ENCODE measurements around the gene SLIT3.

The SLIT3 gene

DNA sequence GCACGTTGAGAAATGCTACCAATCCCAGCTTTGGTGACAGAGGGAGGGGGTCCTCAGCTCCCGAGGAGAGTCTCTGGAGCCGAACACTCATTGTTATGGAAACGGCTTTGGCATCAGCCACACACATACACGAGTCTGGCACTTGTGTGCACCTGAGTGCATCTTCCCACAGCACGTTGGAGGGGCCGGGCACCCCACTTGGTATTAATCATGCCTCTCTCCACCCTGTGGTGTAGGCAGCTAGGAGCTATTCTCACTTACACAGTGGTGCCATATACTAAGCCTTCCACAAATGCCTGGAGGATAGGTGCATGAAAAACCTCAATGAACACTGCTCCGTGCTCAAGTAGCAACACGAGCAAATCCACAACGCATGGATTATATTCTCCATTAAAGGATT, 587.9 kb downstream of the SLIT3 start:
- H3K9me3 ChIP-seq (ENCODE audit: control insufficient read depth, insufficient read depth, low read depth, low read length) = no peaks in the 10 kb centered on the region
- no peak overlapping the region for H3K27ac ChIP-seq (ENCODE audit: low read depth, low read length)
- no peak overlapping the region for H3K4me3 ChIP-seq (ENCODE audit: low read depth, low read length)
- no peak overlapping the region for H3K9ac ChIP-seq (ENCODE audit: low read length)
- peaks cover 21% of the 10 kb centered on the region for H3K4me1 ChIP-seq (ENCODE audit: control insufficient read depth, insufficient read depth, low read length)
- H3K36me3 ChIP-seq (ENCODE audit: control insufficient read depth, insufficient read depth, low read length) = no peaks in the 10 kb centered on the region
- no peaks in the 10 kb centered on the region for H3K27me3 ChIP-seq (ENCODE audit: control insufficient read depth, insufficient read depth, low read length)

- Histone ChIP-seq H3K4me3 (ENCODE audit: low read depth, low read length) (no peak overlapping the region), H3K9ac (ENCODE audit: low read length) (no peak overlapping the region), H3K27ac (ENCODE audit: low read depth, low read length) (no peak overlapping the region), H3K4me1 (ENCODE audit: control insufficient read depth, insufficient read depth, low read length) (peaks cover 21% of the 10 kb centered on the region), H3K9me3 (ENCODE audit: control insufficient read depth, insufficient read depth, low read depth, low read length) (no peaks in the 10 kb centered on the region), H3K27me3 (ENCODE audit: control insufficient read depth, insufficient read depth, low read length) (no peaks in the 10 kb centered on the region), H3K36me3 (ENCODE audit: control insufficient read depth, insufficient read depth, low read length) (no peaks in the 10 kb centered on the region)
Observed at GRCh38 chr5:168712280-168712924, 588.5 kb downstream of the SLIT3 start.

- H3K9me3 ChIP-seq (ENCODE audit: control insufficient read depth, insufficient read depth, low read depth, low read length) = no peaks in the 10 kb centered on the region
Observed at GRCh38 chr5:168710706-168711105, 590.2 kb downstream of the SLIT3 start.

DNA sequence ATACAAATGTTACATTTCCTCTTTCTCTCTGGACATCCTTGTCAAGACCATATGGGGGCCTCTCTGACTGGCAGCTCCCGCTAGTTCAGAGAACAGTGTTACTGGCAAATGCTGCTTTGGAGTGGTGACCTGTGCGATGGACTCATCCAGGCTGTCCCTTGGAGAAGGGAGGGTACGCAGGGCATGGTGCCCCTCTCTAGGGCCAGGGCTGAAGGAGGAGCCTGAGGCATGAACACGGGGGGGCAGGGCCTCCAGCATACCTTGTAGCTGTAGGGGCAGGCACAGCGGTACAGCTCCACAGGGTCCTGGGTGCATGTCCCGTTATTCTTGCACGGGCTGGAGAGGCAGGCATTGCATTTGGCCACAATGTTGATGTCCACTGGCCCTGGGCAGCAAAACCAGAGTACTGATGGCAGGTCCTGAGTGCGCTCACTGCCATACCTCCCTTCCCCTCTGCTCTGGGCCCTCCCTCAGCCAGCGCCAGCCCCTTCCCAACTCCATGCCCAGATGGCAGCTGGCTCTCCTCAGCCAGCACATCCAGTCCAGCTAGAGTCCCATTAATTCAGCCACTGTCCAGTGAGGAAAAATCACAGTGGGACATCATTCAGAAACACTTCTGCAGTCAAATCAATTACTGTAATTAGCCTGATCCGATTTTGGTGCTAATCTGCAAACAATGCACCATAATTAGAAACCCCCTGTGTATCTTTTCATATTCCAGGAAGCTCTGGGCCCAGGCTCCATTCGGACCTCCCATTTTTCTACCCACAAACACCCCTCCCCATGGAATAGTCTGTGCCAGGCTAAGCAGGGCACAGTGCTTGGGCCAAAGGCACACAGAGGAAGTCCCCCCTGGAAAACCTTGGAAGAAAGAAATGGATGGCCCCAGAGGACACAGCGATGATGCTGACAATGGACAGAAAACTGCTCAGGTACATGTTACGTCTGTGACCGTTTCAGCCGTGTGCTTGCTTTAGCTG, 592.9 kb downstream of the SLIT3 start:
- H3K36me3 ChIP-seq (ENCODE audit: control insufficient read depth, insufficient read depth, low read length) = no peaks in the 10 kb centered on the region
- no peaks in the 10 kb centered on the region for H3K27me3 ChIP-seq (ENCODE audit: control insufficient read depth, insufficient read depth, low read length)
- H3K4me1 ChIP-seq (ENCODE audit: control insufficient read depth, insufficient read depth, low read length) = peaks cover 9% of the 10 kb centered on the region
- no peak overlapping the region for H3K27ac ChIP-seq (ENCODE audit: low read depth, low read length)
- H3K4me3 ChIP-seq (ENCODE audit: low read depth, low read length) = no peak overlapping the region
- H3K9me3 ChIP-seq (ENCODE audit: control insufficient read depth, insufficient read depth, low read depth, low read length) = no peaks in the 10 kb centered on the region
- H3K9ac ChIP-seq (ENCODE audit: low read length) = no peak overlapping the region

More at GRCh38 chr5:168710706-168711105, 590.2 kb downstream of the SLIT3 start:
- peaks cover 21% of the 10 kb centered on the region for H3K4me1 ChIP-seq (ENCODE audit: control insufficient read depth, insufficient read depth, low read length)
- H3K4me3 ChIP-seq (ENCODE audit: low read depth, low read length) = no peak overlapping the region
- no peak overlapping the region for H3K27ac ChIP-seq (ENCODE audit: low read depth, low read length)
- H3K27me3 ChIP-seq (ENCODE audit: control insufficient read depth, insufficient read depth, low read length) = no peaks in the 10 kb centered on the region
- no peaks in the 10 kb centered on the region for H3K36me3 ChIP-seq (ENCODE audit: control insufficient read depth, insufficient read depth, low read length)
- no peak overlapping the region for H3K9ac ChIP-seq (ENCODE audit: low read length)

- H3K4me3 ChIP-seq (ENCODE audit: low read depth, low read length) = no peak overlapping the region
- H3K36me3 ChIP-seq (ENCODE audit: control insufficient read depth, insufficient read depth, low read length) = no peaks in the 10 kb centered on the region
- no peak overlapping the region for H3K27ac ChIP-seq (ENCODE audit: low read depth, low read length)
- no peaks in the 10 kb centered on the region for H3K4me1 ChIP-seq (ENCODE audit: control insufficient read depth, insufficient read depth, low read length)
- H3K9ac ChIP-seq (ENCODE audit: low read length) = no peak overlapping the region
- no peaks in the 10 kb centered on the region for H3K9me3 ChIP-seq (ENCODE audit: control insufficient read depth, insufficient read depth, low read depth, low read length)
- no peaks in the 10 kb centered on the region for H3K27me3 ChIP-seq (ENCODE audit: control insufficient read depth, insufficient read depth, low read length)
Observed at GRCh38 chr5:168706655-168707069, 594.3 kb downstream of the SLIT3 start.

- Histone ChIP-seq H3K9me3 (ENCODE audit: control insufficient read depth, insufficient read depth, low read depth, low read length) (no peaks in the 10 kb centered on the region), H3K27ac (ENCODE audit: low read depth, low read length) (no peak overlapping the region), H3K4me3 (ENCODE audit: low read depth, low read length) (no peak overlapping the region), H3K36me3 (ENCODE audit: control insufficient read depth, insufficient read depth, low read length) (no peaks in the 10 kb centered on the region), H3K4me1 (ENCODE audit: control insufficient read depth, insufficient read depth, low read length) (no peaks in the 10 kb centered on the region), H3K27me3 (ENCODE audit: control insufficient read depth, insufficient read depth, low read length) (no peaks in the 10 kb centered on the region), H3K9ac (ENCODE audit: low read length) (no peak overlapping the region)
Observed at GRCh38 chr5:168705321-168705720, 595.6 kb downstream of the SLIT3 start.

DNA sequence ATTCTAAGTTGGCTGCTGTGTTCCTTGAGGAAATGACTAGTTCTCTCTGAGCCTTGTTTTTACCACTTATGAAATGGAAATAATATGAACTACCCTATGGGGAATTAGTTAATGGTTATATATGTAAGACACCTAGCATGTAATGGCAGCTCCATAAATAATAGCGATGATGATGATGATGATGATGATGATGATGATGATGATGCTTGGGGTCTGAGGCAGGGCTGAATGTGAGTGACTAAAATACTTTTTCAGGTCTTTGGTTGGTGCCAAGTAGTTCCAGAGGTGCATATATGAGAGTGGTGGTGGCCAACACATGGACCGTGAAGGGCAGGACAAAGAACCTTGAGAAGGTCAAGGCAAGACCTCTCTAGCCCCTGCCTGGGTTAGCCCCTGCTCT, 598.4 kb downstream of the SLIT3 start:
- H3K27me3 ChIP-seq (ENCODE audit: control insufficient read depth, insufficient read depth, low read length) = no peaks in the 10 kb centered on the region
- H3K9ac ChIP-seq (ENCODE audit: low read length) = no peak overlapping the region
- H3K9me3 ChIP-seq (ENCODE audit: control insufficient read depth, insufficient read depth, low read depth, low read length) = no peaks in the 10 kb centered on the region
- H3K36me3 ChIP-seq (ENCODE audit: control insufficient read depth, insufficient read depth, low read length) = no peaks in the 10 kb centered on the region
- H3K4me3 ChIP-seq (ENCODE audit: low read depth, low read length) = no peak overlapping the region
- no peaks in the 10 kb centered on the region for H3K4me1 ChIP-seq (ENCODE audit: control insufficient read depth, insufficient read depth, low read length)
- H3K27ac ChIP-seq (ENCODE audit: low read depth, low read length) = no peak overlapping the region

GRCh38 chr5:168701641-168702040, 599.3 kb downstream of the SLIT3 start:
- no peaks in the 10 kb centered on the region for H3K9me3 ChIP-seq (ENCODE audit: control insufficient read depth, insufficient read depth, low read depth, low read length)
- no peaks in the 10 kb centered on the region for H3K4me1 ChIP-seq (ENCODE audit: control insufficient read depth, insufficient read depth, low read length)
- H3K27ac ChIP-seq (ENCODE audit: low read depth, low read length) = no peak overlapping the region
- no peaks in the 10 kb centered on the region for H3K27me3 ChIP-seq (ENCODE audit: control insufficient read depth, insufficient read depth, low read length)
- H3K36me3 ChIP-seq (ENCODE audit: control insufficient read depth, insufficient read depth, low read length) = no peaks in the 10 kb centered on the region
- no peak overlapping the region for H3K4me3 ChIP-seq (ENCODE audit: low read depth, low read length)
- no peak overlapping the region for H3K9ac ChIP-seq (ENCODE audit: low read length)

GRCh38 chr5:168699002-168699401, 601.9 kb downstream of the SLIT3 start:
- H3K27ac ChIP-seq (ENCODE audit: low read depth, low read length) = no peak overlapping the region
- H3K27me3 ChIP-seq (ENCODE audit: control insufficient read depth, insufficient read depth, low read length) = no peaks in the 10 kb centered on the region
- H3K9ac ChIP-seq (ENCODE audit: low read length) = no peak overlapping the region

DNA sequence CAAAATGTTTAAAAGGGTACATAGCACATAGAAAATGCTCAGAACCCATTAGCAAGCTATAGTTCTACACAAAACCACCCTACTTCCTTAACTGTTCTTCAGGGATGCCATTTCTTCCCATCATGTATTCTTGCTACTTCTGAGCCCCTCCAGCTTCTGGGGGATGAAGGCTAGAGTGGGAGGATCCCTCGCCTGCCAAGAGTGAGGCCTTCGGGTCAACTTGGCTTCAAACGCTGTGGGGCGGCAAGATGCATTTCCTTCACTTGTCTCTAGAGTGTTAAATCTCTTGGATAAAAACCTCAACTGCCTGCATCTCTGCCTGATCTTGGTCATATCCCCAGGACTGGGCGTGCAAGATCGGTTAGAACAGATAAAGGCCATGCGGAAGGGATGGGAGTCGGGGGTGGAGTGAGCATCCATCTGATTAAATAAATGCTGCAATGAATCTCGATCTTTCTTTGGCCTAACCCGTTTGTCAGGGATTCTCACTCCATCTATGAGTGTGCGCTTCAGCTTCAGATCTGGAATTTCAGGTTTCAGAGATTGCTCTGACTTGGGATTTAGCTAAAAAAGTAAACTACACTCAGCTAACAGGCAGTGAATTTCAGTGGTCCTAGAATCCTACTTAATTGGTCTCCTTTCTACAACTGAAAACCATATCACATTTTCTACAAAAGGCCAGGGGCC, 603.8 kb downstream of the SLIT3 start:
- H3K4me3 ChIP-seq (ENCODE audit: low read depth, low read length) = no peak overlapping the region
- H3K36me3 ChIP-seq (ENCODE audit: control insufficient read depth, insufficient read depth, low read length) = no peaks in the 10 kb centered on the region
- no peaks in the 10 kb centered on the region for H3K9me3 ChIP-seq (ENCODE audit: control insufficient read depth, insufficient read depth, low read depth, low read length)
- H3K27ac ChIP-seq (ENCODE audit: low read depth, low read length) = no peak overlapping the region
- H3K4me1 ChIP-seq (ENCODE audit: control insufficient read depth, insufficient read depth, low read length) = peaks cover 5% of the 10 kb centered on the region; the same call in 1 of the 2 replicates
- H3K9ac ChIP-seq (ENCODE audit: low read length) = no peak overlapping the region
- H3K27me3 ChIP-seq (ENCODE audit: control insufficient read depth, insufficient read depth, low read length) = peaks cover 10% of the 10 kb centered on the region; the same call in 1 of the 2 replicates

More at GRCh38 chr5:168699002-168699401, 601.9 kb downstream of the SLIT3 start:
- Histone ChIP-seq H3K36me3 (ENCODE audit: control insufficient read depth, insufficient read depth, low read length) (no peaks in the 10 kb centered on the region), H3K9me3 (ENCODE audit: control insufficient read depth, insufficient read depth, low read depth, low read length) (no peaks in the 10 kb centered on the region), H3K4me3 (ENCODE audit: low read depth, low read length) (no peak overlapping the region), H3K4me1 (ENCODE audit: control insufficient read depth, insufficient read depth, low read length) (no peaks in the 10 kb centered on the region)

All from HUES6 (cell line).